Naive thymus-derived CD8-positive, alpha-beta T cell (primary cell): Measurements from ENCODE around the gene AIF1L. TPM values are rescaled to one million over a fixed set of nuclear protein-coding genes. Genes with fewer than 3 reads are reported as not detected.
"Not testable (repeated sequence)": the region's sequence is repeated elsewhere in the genome, so short reads cannot be mapped to it uniquely, and the experiment has no call there.

ENCODE experiments used
- ATAC-seq, 2 donors: fragments of 150-1000 bp; cut with Tn5 transposase in 1 of 2; sonication (Bioruptor Pico), chemical (Tn5 transposase) in 1 of 2; 1 replicate in 1 of 2; 2 replicates in 1 of 2; pipeline ENCODE4 v1.10.0; 2021; ENCODE audit warnings: mild to moderate bottlenecking in 2 of 2, moderate library complexity in 2 of 2
- POLR2A ChIA-PET: fragments of 350-600 bp; sonication (Branson Sonifier 250); formaldehyde crosslinking; loops from one replicate; lab custom pipeline; 2021; ENCODE audit warnings: antibody characterized with exemption; lab: Charles Lee
- DNase-seq, 10 donors: peaks; one replicate each; pipeline versions ENCODE4 v3.0.0 to v3.0.0-alpha.2; 2020 to 2022
- H3K27ac Mint-ChIP-seq, 10 donors: one replicate each; pipeline ENCODE4 v1.8.0; 2020 to 2022; ENCODE audit warnings: mild to moderate bottlenecking in 10 of 10, mixed read lengths in 10 of 10, moderate library complexity in 4 of 10, inconsistent platforms in 1 of 10
- H3K27me3 Mint-ChIP-seq, 5 donors: one replicate each; pipeline ENCODE4 v1.8.0; 2021 to 2022; ENCODE audit warnings: mixed read lengths in 5 of 5
- H3K36me3 Mint-ChIP-seq, 3 donors: one replicate each; pipeline ENCODE4 v1.8.0; 2020 to 2022; ENCODE audit warnings: mixed read lengths in 3 of 3, mild to moderate bottlenecking in 2 of 3, inconsistent platforms in 1 of 3
- H3K4me1 Mint-ChIP-seq, 4 donors: one replicate each; pipeline ENCODE4 v1.8.0; 2021 to 2022; ENCODE audit warnings: mixed read lengths in 4 of 4
- H3K4me3 Mint-ChIP-seq, 10 donors: one replicate each; pipeline ENCODE4 v1.8.0; 2020 to 2022; ENCODE audit warnings: mild to moderate bottlenecking in 10 of 10, mixed read lengths in 10 of 10, moderate library complexity in 6 of 10, inconsistent platforms in 1 of 10
- H3K9me3 Mint-ChIP-seq, 9 donors: one replicate each; pipeline ENCODE4 v1.8.0; 2020 to 2022; ENCODE audit warnings: mixed read lengths in 9 of 9, mild to moderate bottlenecking in 3 of 9, inconsistent platforms in 1 of 9, moderate library complexity in 1 of 9
- polyA plus RNA-seq, 3 donors: library from polyadenylated mRNA; unstranded; fragments of 300-500 nt; fragmentation: Illumina TruSeq; gene quantifications; one replicate each; pipeline ENCODE4 v1.2.3, GENCODE V29; 2021
- total RNA-seq, 8 experiments: library from RNA in 2 of 8; stranded (reverse) in 2 of 8; gene quantifications; one replicate each; pipeline ENCODE4 v1.2.3 and lab custom pipeline; 2021 to 2026

Gene AIF1L
- total and polyA plus RNA-seq, 5 experiments from 2014 or later = not detected

DNA sequence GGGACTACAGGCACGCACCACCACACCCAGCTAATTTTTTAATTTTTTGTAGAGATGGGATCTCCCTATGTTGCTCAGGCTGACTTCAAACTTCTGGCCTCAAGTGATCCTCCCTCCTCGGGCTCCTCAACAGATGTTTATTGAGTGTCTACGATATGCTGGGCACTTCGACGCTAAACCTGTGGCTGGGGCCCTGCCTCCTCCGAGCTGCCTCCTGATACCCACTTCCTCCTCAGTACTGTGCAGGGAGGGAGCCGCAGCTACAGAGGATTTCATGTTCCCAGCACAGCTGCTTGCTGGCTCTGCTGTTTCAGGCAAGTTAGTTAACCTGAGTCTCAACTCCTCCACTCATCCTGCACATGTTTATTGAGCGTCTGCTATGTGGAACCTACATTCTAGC is 9.6 kb downstream of the AIF1L start:
- no peak for DNase-seq
- POLR2A ChIA-PET = interaction anchor here (0.6 kb wide), 1 partner anchor 461 kb away, joined by 4 read pairs; no protein-coding TSS in a partner anchor
- Mint-ChIP-seq H3K9me3 (no peaks in the 10 kb centered on the region), H3K36me3 (no peaks in the 10 kb centered on the region), H3K4me3 (no peak overlapping the region), H3K4me1 (no peaks in the 10 kb centered on the region), H3K27ac (peak overlapping the region in 1 of 10 donors; percentile 65), H3K27me3 (no peaks in the 10 kb centered on the region)
- ATAC-seq = no peak

DNA sequence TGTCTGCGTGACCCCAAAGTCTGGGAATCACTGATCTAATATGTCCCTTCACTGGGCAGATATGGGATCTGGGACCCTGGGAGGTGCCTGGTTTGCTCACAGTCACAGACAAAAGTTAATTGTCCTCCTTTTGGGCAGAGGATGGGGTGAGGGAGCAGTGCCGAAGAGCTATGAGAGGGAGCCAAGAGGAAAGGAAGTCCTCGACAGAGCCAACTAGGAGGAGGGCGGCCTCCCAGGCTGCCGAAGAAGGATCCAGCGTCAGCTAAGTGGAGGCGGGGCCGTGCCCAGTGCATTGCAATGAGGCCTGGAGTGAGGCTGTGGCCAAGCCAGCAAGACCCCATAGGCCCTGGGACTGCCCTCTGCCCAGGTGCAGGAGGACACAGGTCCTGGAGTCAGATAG is 11.4 kb downstream of the AIF1L start:
- POLR2A ChIA-PET = no interaction called here
- peak overlapping the region in 1 of 10 donors; percentile 75 for H3K27ac Mint-ChIP-seq
- DNase-seq (no peak), ATAC-seq (no peak)
- H3K9me3 Mint-ChIP-seq = no peaks in the 10 kb centered on the region
- peaks cover 0 to 2% (median 0%) of the 10 kb centered on the region in 5 donors for H3K27me3 Mint-ChIP-seq
- H3K36me3 Mint-ChIP-seq = no peaks in the 10 kb centered on the region
- no peaks in the 10 kb centered on the region for H3K4me1 Mint-ChIP-seq
- no peak overlapping the region for H3K4me3 Mint-ChIP-seq

DNA sequence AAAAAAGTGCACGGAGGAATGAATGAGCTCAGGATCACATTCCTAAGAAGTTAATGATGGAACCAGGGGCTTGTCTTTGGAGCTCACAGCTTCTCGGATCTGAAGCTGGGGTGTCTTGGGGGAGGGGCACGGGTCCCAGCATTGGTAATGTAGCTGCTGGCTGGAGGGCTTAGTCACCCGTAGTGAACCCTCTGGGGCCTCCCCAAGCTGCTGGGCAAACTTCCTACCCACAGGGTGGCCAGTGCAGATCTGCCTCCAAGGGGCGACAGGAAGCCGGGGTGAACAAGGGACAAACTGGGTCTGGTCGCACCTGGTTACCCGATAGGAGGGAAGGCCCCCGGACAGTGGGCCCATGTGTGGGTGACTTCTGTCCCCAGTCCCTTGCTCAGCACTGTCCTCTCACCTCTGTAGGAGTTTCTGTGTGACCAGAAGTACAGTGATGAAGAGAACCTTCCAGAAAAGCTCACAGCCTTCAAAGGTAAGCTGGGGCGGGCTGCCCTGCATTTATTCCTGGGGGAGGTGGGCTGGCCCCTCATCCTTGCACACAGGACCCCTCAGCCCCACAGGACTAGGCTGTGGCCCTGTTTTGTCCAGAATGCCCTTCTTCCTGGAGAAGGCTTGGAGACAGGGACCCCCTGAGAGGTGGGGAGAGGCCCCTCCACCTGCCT is 15.0 kb downstream of the AIF1L start:
- POLR2A ChIA-PET = no interaction called here
- H3K4me3 Mint-ChIP-seq = no peak overlapping the region
- DNase-seq (no peak), ATAC-seq (no peak)
- no peaks in the 10 kb centered on the region for H3K36me3 Mint-ChIP-seq
- H3K4me1 Mint-ChIP-seq = peaks cover 0 to 1% (median 0%) of the 10 kb centered on the region in 4 donors
- no peaks in the 10 kb centered on the region for H3K9me3 Mint-ChIP-seq
- peaks cover 0 to 7% (median 0%) of the 10 kb centered on the region in 5 donors for H3K27me3 Mint-ChIP-seq
- no peak overlapping the region for H3K27ac Mint-ChIP-seq

DNA sequence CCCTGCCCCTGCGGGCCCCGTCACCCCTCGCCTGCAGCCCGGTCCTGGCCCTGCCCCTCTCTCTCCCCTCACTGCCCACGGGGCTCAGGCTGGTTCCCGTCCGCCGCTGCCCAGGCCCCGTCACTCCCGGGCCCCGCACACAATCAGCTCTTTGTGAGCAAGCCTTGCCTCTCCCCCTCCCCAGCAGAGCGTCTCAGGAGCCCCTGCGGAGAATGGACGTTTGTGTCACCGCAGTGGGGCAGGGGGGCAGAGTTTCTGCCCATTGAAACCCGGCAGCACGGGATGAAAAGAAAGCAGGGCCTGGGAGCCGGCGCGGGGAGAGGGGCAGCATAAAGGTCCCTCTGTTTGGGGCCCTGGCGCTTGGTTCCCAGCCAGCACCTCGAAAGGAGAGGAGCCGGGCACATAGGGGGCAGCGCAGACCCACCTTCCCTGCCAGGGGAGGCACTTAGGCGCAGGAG is 15.6 kb downstream of the AIF1L start:
- ATAC-seq (no peak), DNase-seq (no peak)
- no peaks in the 10 kb centered on the region for H3K36me3 Mint-ChIP-seq
- H3K4me3 Mint-ChIP-seq = no peak overlapping the region
- no peaks in the 10 kb centered on the region for H3K9me3 Mint-ChIP-seq
- POLR2A ChIA-PET = no interaction called here
- peaks cover 0 to 1% (median 0%) of the 10 kb centered on the region in 4 donors for H3K4me1 Mint-ChIP-seq
- H3K27ac Mint-ChIP-seq = no peak overlapping the region
- peaks cover 0 to 11% (median 0%) of the 10 kb centered on the region in 5 donors for H3K27me3 Mint-ChIP-seq

DNA sequence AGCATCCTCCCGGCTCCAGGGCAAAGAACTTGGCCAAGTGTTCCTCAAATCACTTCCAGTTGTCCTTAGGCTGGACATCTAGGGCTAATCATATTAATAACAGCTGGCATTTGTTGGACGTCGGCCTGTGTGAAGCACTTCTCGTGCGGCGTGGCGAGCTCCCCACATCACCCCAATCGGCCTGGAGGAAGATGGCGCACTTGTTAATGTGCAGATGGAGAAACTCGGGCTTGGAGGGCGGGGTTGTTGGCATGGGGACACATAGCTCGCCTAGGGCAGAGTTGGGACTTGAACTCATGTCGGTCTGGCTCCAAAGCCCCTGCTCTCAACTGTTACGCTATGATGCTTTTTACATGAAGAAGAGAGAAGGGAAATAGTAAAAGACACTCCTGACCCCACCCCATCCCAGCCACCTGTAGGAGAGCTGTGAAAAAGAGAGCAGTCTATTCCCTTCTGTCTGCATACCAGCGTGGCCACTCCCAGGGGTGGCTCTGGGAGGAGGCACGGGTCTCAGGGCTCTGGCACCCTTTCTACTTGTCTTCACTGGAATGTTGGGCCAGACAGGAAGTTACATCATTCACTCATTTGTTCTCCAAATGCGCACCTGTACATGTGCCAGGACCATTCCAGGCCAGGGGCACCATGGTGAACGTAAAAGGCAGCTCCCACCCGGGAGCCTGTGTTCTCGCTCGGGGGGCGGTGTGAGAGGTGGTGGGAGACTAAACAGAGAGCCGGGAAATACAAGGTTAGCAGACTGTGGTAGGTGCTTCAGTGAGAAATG is 16.2 kb downstream of the AIF1L start:
- Mint-ChIP-seq H3K4me1 (peaks cover 0 to 1% (median 0%) of the 10 kb centered on the region in 4 donors), H3K4me3 (no peak overlapping the region), H3K36me3 (no peaks in the 10 kb centered on the region), H3K27ac (peak overlapping the region in 1 of 10 donors; percentile 75), H3K27me3 (peaks cover 0 to 15% (median 2%) of the 10 kb centered on the region in 5 donors), H3K9me3 (no peaks in the 10 kb centered on the region)
- DNase-seq (no peak), ATAC-seq (no peak)
- POLR2A ChIA-PET = interaction anchor here (1.1 kb wide), 1 partner anchor 13 kb away, joined by 8 read pairs; the partner anchor contains the start of gene NUP214

DNA sequence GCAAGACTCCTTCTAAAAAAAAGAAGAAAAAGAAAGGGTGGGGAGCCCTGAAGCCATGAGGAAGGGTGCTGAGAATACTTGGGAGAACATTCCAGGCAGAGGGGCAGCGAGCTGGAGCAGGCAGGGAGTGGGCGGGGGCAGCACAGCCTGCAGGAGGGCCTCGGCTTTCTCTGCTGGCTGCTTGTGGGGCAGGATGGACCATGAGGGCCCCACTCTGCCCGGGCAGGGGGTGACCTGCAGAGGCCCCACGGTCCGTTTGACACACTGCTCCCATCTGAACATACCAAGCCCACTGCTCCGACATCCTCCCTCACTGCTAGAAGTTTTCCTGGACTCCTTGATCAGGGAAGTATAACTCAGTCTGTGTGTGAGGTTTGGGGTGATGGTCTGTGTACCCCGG is 17.3 kb downstream of the AIF1L start:
- Mint-ChIP-seq H3K27ac (no peak overlapping the region), H3K36me3 (no peaks in the 10 kb centered on the region), H3K4me3 (no peak overlapping the region), H3K4me1 (peaks cover 0 to 1% (median 0%) of the 10 kb centered on the region in 4 donors), H3K27me3 (peaks cover 0 to 16% (median 3%) of the 10 kb centered on the region in 5 donors), H3K9me3 (no peaks in the 10 kb centered on the region)
- DNase-seq = no peak
- POLR2A ChIA-PET = interaction anchor here (0.6 to 1.1 kb wide), 3 partner anchors 12 to 1128 kb away, joined by 3 to 8 read pairs (median 5); partner anchors contain the start of gene NUP214
- no peak for ATAC-seq

DNA sequence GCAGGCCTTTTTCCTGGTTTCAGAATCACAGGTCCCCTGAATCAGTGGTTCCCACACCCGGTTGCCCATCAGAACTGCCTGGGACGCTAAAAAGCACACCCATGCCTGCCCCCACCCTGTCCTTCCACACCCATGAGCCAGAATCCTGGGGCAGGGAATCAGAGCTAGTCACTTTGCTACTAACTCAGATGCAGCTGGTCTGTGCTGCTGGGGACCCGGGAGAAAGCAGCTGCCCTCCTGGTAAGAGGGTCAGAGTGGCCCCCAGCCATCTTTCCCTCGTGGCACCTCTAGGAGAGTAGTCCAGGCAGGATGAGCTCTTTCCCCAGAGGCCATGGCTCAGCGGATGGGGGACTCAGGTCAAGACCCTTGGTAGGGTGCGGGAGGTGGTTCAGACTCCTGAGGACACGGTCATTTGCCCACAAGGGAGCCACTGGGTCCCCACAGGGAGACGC is 17.8 kb downstream of the AIF1L start:
- no peak for ATAC-seq
- POLR2A ChIA-PET = interaction anchor here (0.6 to 0.7 kb wide), 2 partner anchors 143 to 1127 kb away, joined by 3 to 5 read pairs; no protein-coding TSS in a partner anchor

DNA sequence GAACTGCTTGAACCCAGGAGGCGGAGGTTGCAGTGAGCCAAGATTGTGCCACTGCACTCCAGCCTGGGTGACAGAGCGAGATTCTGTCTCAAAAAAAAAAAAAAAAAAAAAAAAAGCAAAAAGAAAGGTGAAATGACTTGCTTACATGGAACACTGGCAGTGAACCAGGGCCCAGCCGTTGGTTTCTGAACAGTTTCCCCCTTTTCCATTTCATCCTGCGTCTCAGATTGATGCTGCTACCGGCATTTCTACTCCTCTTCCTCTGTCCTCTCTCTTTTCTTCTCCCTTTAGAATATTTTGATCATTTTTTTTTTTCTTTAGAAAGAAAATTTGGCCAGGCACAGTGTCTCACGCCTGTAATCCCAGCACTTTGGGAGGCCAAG is 19.0 kb downstream of the AIF1L start:
- H3K9me3 Mint-ChIP-seq, POLR2A ChIA-PET, H3K27ac Mint-ChIP-seq, H3K4me1 Mint-ChIP-seq, ATAC-seq, H3K4me3 Mint-ChIP-seq, DNase-seq, H3K36me3 Mint-ChIP-seq: not testable (repeated sequence)
- peaks cover 0 to 22% (median 3%) of the 10 kb centered on the region in 5 donors for H3K27me3 Mint-ChIP-seq

More for the DNA sequence above, 17.8 kb downstream of the AIF1L start:
- Mint-ChIP-seq H3K4me1 (peaks cover 0 to 1% (median 0%) of the 10 kb centered on the region in 4 donors), H3K27ac (no peak overlapping the region), H3K36me3 (no peaks in the 10 kb centered on the region), H3K9me3 (no peaks in the 10 kb centered on the region), H3K4me3 (no peak overlapping the region), H3K27me3 (peaks cover 0 to 20% (median 3%) of the 10 kb centered on the region in 5 donors)
- DNase-seq = no peak

DNA sequence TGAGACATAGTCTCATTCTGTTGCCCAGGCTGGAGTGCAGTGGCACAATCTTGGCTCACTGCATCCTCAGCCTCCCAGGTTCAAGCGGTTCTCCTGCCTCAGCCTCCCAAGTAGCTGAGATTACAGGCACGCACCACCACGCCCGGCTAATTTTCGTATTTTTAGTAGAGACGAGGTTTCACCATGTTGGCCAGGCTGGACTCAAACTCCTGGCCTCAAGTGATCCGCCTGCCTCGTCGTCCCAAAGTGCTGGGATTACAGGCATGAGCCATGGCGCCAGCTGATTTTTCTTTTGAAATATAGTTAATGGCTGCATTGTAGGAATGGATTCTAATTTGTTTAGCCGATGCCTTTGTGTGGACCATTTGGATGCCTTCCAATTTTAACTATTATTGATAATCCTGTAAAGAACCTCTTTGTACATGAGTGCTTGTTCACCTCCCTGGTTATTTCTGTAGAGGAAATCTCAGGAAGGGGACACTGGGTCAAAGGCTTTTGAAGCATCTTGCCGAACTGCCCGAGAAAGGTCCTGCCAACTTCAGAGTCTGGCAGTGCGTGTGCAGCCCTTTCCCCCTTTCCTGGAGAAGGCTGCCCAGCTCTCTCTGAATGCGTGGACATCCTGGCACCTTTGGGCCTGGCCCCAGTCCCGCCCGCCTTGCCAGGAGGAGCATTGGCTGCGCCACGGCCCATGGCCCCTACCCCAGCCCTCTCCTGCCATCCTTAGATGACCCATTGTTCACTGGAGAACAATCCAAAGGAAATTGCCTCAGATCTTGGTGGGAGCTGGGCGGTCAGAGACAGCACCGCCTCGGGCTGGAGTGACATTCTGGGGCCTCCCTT is 20.2 kb downstream of the AIF1L start:
- Mint-ChIP-seq H3K9me3 (no peaks in the 10 kb centered on the region), H3K4me1 (peaks cover 0 to 1% (median 0%) of the 10 kb centered on the region in 4 donors)
- POLR2A ChIA-PET = no interaction called here

DNA sequence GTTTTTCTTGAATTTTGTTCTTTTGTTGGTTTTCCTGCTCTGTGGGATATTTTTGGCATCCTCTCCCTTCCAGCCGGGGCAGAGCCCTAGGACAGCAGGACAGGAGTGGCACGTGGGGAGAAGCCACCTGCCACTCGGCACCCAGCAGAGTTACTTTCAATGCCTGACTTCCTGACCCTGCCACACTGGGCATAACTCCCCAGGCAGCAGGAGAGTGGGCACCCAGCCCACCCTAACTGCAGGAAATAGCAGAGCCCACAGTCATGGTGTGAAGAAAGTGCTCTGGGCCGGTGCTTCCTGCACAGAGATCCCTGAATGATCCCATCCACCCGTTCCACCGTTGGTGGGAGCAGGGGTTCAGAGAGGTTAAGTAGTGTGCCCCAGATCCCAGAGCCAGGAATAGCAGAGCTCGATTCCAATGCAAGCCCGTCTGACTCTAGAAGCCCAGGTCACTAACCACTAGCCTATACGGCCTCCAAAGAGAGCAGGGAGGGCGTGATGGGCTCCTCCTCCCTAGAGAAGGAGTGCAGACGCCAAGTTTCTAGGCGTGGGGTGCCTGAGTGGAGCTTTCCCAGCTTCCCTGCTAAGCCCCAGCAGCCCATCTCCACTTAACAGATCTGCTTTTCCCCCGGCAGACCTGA is 20.9 kb downstream of the AIF1L start:
- H3K36me3 Mint-ChIP-seq = no peaks in the 10 kb centered on the region
- no peaks in the 10 kb centered on the region for H3K9me3 Mint-ChIP-seq
- ATAC-seq = no peak
- H3K27ac Mint-ChIP-seq = no peak overlapping the region
- POLR2A ChIA-PET = no interaction called here
- peaks cover 0 to 1% (median 0%) of the 10 kb centered on the region in 4 donors for H3K4me1 Mint-ChIP-seq
- DNase-seq = no peak
- H3K4me3 Mint-ChIP-seq = no peak overlapping the region
- peaks cover 0 to 22% (median 3%) of the 10 kb centered on the region in 5 donors for H3K27me3 Mint-ChIP-seq

More for the DNA sequence above, 20.2 kb downstream of the AIF1L start:
- H3K36me3 Mint-ChIP-seq = no peaks in the 10 kb centered on the region
- no peak overlapping the region for H3K27ac Mint-ChIP-seq
- H3K4me3 Mint-ChIP-seq = no peak overlapping the region
- peaks cover 0 to 22% (median 3%) of the 10 kb centered on the region in 5 donors for H3K27me3 Mint-ChIP-seq
- DNase-seq (no peak), ATAC-seq (no peak)

DNA sequence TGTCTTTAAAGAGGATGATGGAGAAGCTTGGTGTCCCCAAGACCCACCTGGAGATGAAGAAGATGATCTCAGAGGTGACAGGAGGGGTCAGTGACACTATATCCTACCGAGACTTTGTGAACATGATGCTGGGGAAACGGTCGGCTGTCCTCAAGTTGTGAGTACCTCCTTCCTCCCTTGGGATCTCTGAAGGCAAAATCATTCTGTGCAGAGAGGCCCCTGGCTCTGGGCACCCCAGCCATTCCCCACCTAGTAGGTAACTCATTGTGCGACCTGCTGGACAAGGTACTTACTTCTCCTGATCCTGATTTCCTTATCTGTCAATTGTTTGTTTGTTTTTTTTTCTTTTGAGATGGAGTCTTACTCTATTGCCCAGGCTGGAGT is 21.4 kb downstream of the AIF1L start:
- DNase-seq = no peak
- peaks cover 0 to 1% (median 0%) of the 10 kb centered on the region in 4 donors for H3K4me1 Mint-ChIP-seq
- no peaks in the 10 kb centered on the region for H3K36me3 Mint-ChIP-seq
- no peaks in the 10 kb centered on the region for H3K9me3 Mint-ChIP-seq
- H3K4me3 Mint-ChIP-seq = no peak overlapping the region
- H3K27me3 Mint-ChIP-seq = peaks cover 0 to 20% (median 3%) of the 10 kb centered on the region in 5 donors
- no peak for ATAC-seq
- POLR2A ChIA-PET = no interaction called here
- H3K27ac Mint-ChIP-seq = no peak overlapping the region

DNA sequence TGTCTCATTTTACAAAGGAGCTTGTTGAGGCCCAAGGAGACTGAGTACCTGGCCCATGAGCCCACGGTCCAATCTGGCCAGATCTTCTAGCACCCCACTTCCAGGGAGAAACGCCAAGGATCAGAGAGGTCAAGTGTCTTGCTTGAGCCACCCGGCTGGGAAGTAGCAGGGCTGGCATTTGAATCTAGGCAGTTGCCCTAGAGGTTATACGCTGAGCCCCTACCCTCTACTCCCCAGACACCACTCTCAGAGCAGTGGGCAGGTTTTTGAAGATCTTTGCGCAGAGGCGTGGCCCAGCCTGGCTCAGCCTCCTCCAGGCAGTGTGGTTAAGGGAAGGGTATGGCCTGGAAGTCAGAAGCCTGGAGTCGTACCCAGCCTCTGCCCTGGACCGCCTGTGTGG is 23.3 kb downstream of the AIF1L start:
- Mint-ChIP-seq H3K9me3 (no peaks in the 10 kb centered on the region), H3K4me3 (no peak overlapping the region), H3K27me3 (peaks cover 0 to 17% (median 3%) of the 10 kb centered on the region in 5 donors), H3K36me3 (no peaks in the 10 kb centered on the region), H3K4me1 (peaks cover 0 to 1% (median under 1%) of the 10 kb centered on the region in 4 donors), H3K27ac (no peak overlapping the region)
- no peak for ATAC-seq
- no peak for DNase-seq
- POLR2A ChIA-PET = no interaction called here
